Colon (tissue), 2 donors: Measurements from ENCODE around the gene SHOC1.
"Not testable (repeated sequence)": the region's sequence is repeated elsewhere in the genome, so short reads cannot be mapped to it uniquely, and the experiment has no call there.

ENCODE experiments used
- FAIRE-seq: peaks from 2 replicates; lab custom pipeline; 2012; peaks lifted over from hg19 to GRCh38; lab: Jason Lieb, UNC
- donor health status: control.
- donor health status: control.

Gene SHOC1

GRCh38 chr9:111805262-111805661 is 10.5 kb upstream of the SHOC1 start:
- no peak for FAIRE-seq

GRCh38 chr9:111804636-111805035 is 9.9 kb upstream of the SHOC1 start:
- FAIRE-seq, result no peak

- FAIRE-seq, result no peak
Measured at GRCh38 chr9:111803924-111804323, 9.2 kb upstream of the SHOC1 start.

GRCh38 chr9:111799915-111800526 is 5.3 kb upstream of the SHOC1 start:
- no peak for FAIRE-seq

- no peak for FAIRE-seq
Measured at GRCh38 chr9:111799506-111799905, 4.8 kb upstream of the SHOC1 start.

- FAIRE-seq, result no peak
Measured at GRCh38 chr9:111798786-111799185, 4.0 kb upstream of the SHOC1 start.

- no peak for FAIRE-seq
Measured at GRCh38 chr9:111795557-111795839, 761 bp upstream of the SHOC1 start.

- not testable (repeated sequence) for FAIRE-seq
Measured at GRCh38 chr9:111791821-111792220, 2.9 kb downstream of the SHOC1 start.

- FAIRE-seq, result no peak
Measured at GRCh38 chr9:111789881-111790280, 4.9 kb downstream of the SHOC1 start.

- FAIRE-seq, result no peak
Measured at GRCh38 chr9:111783857-111784256, 10.9 kb downstream of the SHOC1 start.

- FAIRE-seq, result no peak
Measured at GRCh38 chr9:111783424-111783823, 11.3 kb downstream of the SHOC1 start.

- no peak for FAIRE-seq
Measured at GRCh38 chr9:111766066-111766465, 28.7 kb downstream of the SHOC1 start.

GRCh38 chr9:111762556-111762955 is 32.2 kb downstream of the SHOC1 start:
- FAIRE-seq, result peak; percentile 49

- no peak for FAIRE-seq
Measured at GRCh38 chr9:111759762-111760639, 34.7 kb downstream of the SHOC1 start.

GRCh38 chr9:111754800-111755199 is 39.9 kb downstream of the SHOC1 start:
- FAIRE-seq, result peak; percentile 36

GRCh38 chr9:111752455-111752854 is 42.3 kb downstream of the SHOC1 start:
- no peak for FAIRE-seq
